Measurements from ENCODE around the gene JPH2. TPM values are rescaled to one million over a fixed set of nuclear protein-coding genes. Genes with fewer than 3 reads are reported as not detected.

The JPH2 gene
- total and polyA plus RNA-seq, 10 of the 15 experiments (the other 5 are each of a cell fraction or from before 2014, with no cell fraction given) = 0.16 TPM; not detected in 9

GRCh38 chr20:44183282-44183681 is 3.7 kb downstream of the JPH2 start:
- H3K36me3 ChIP-seq (ENCODE audit: control insufficient read depth in 2 of 2, insufficient read depth in 2 of 2, low read length in 1 of 2) = no peaks in the 10 kb centered on the region
- FAIRE-seq = no peak
- WGBS (ENCODE audit: insufficient coverage, insufficient replicate concordance, low lambda C conversion rate, missing lambda C conversion rate) = 54% methylated on average over 7 of the region's 7 CpGs
- H3K27ac ChIP-seq (ENCODE audit: control insufficient read depth, insufficient read depth) = no peak overlapping the region
- no peak overlapping the region for H3K4me3 ChIP-seq
- H3K9ac ChIP-seq (ENCODE audit: control insufficient read depth, insufficient read depth, low read length) = no peak overlapping the region
- no peak for ATAC-seq
- no peak overlapping the region for H3K4me2 ChIP-seq (ENCODE audit: control insufficient read depth, insufficient read depth)
- ChIA-PET POLR2A (no interaction called here), RAD21 (ENCODE audit: unreplicated experiment) (interaction anchor here (1.0 kb wide), 1 partner anchor 67 kb away, joined by 3 read pairs; no protein-coding TSS in a partner anchor), SMC1A (ENCODE audit: uncharacterized antibody, unreplicated experiment) (no interaction called here), CTCF (interaction anchor here (0.6 to 1.9 kb wide), 2 partner anchors 67 to 727 kb away, joined by 3 to 9 read pairs; no protein-coding TSS in a partner anchor)
- intact Hi-C loops (cut with micrococcal nuclease; ENCODE audit: unreplicated experiment) = no loop called here
- H4K20me1 ChIP-seq (ENCODE audit: control insufficient read depth, insufficient read depth) = no peaks in the 10 kb centered on the region
- H3K4me1 ChIP-seq (ENCODE audit: control insufficient read depth, insufficient read depth, low read length) = no peaks in the 10 kb centered on the region
- H2AFZ ChIP-seq (ENCODE audit: control insufficient read depth, low read depth, low read length) = no peak overlapping the region
- TF ChIP-seq TCF3 (IDR thresholded peaks at IDR 0.05; ENCODE audit: borderline replicate concordance, insufficient read depth, low read depth, low read length) = no peak
- no peak for DNase-seq (ENCODE audit: low read depth, low spot score)
- no peaks in the 10 kb centered on the region for H3K9me3 ChIP-seq (replicated peaks; ENCODE audit: control insufficient read depth, insufficient read depth, low read length)
- no peaks in the 10 kb centered on the region for H3K79me2 ChIP-seq (ENCODE audit: control insufficient read depth, insufficient read depth, low read length)
- in situ Hi-C loops (cut with MboI) = no loop called here
- H3K27me3 ChIP-seq (replicated peaks in 1 of 2; ENCODE audit: control insufficient read depth in 2 of 2, insufficient read depth in 2 of 2, low read length in 1 of 2) = peaks cover 4 to 12% of the 10 kb centered on the region in 2 experiments; a peak in 3 of 4 replicates
- no TSS peak for BruUV-seq (replicated peaks)

GRCh38 chr20:44182863-44183262 is 4.1 kb downstream of the JPH2 start:
- BruUV-seq (replicated peaks) = no TSS peak
- FAIRE-seq = no peak
- ChIA-PET RAD21 (ENCODE audit: unreplicated experiment) (no interaction called here), CTCF (no interaction called here), SMC1A (ENCODE audit: uncharacterized antibody, unreplicated experiment) (no interaction called here), POLR2A (no interaction called here)
- H4K20me1 ChIP-seq (ENCODE audit: control insufficient read depth, insufficient read depth) = no peaks in the 10 kb centered on the region
- no peak overlapping the region for H3K4me3 ChIP-seq
- H3K4me1 ChIP-seq (ENCODE audit: control insufficient read depth, insufficient read depth, low read length) = no peaks in the 10 kb centered on the region
- no peak for ATAC-seq
- intact Hi-C loops (cut with micrococcal nuclease; ENCODE audit: unreplicated experiment) = no loop called here
- H3K9ac ChIP-seq (ENCODE audit: control insufficient read depth, insufficient read depth, low read length) = no peak overlapping the region
- H3K4me2 ChIP-seq (ENCODE audit: control insufficient read depth, insufficient read depth) = no peak overlapping the region
- H3K36me3 ChIP-seq (ENCODE audit: control insufficient read depth in 2 of 2, insufficient read depth in 2 of 2, low read length in 1 of 2) = no peaks in the 10 kb centered on the region
- no peaks in the 10 kb centered on the region for H3K79me2 ChIP-seq (ENCODE audit: control insufficient read depth, insufficient read depth, low read length)
- H3K9me3 ChIP-seq (replicated peaks; ENCODE audit: control insufficient read depth, insufficient read depth, low read length) = no peaks in the 10 kb centered on the region
- H3K27me3 ChIP-seq (replicated peaks in 1 of 2; ENCODE audit: control insufficient read depth in 2 of 2, insufficient read depth in 2 of 2, low read length in 1 of 2) = peaks cover 4 to 12% of the 10 kb centered on the region in 2 experiments; a peak in 3 of 4 replicates
- no peak for DNase-seq (ENCODE audit: low read depth, low spot score)
- in situ Hi-C loops (cut with MboI) = no loop called here
- H3K27ac ChIP-seq (ENCODE audit: control insufficient read depth, insufficient read depth) = no peak overlapping the region
- no peak overlapping the region for H2AFZ ChIP-seq (ENCODE audit: control insufficient read depth, low read depth, low read length)
- WGBS (ENCODE audit: insufficient coverage, insufficient replicate concordance, low lambda C conversion rate, missing lambda C conversion rate) = 47% methylated on average over 3 of the region's 3 CpGs
- TF ChIP-seq STAT1 (conservative IDR thresholded peaks at IDR 0.05) (no peak), STAT3 (IDR thresholded peaks at IDR 0.05; ENCODE audit: low read depth, low read length) (no peak), NRF1 (conservative IDR thresholded peaks at IDR 0.05; ENCODE audit: low read depth, low read length) (no peak), BHLHE40 (IDR thresholded peaks at IDR 0.05; ENCODE audit: borderline replicate concordance in 1 of 2, low read depth in 2 of 2, low read length in 1 of 2) (no peak), RELB (IDR thresholded peaks at IDR 0.05; ENCODE audit: low read depth) (no peak), SUZ12 (IDR thresholded peaks at IDR 0.05; ENCODE audit: unreplicated experiment) (no peak), MEF2A (IDR thresholded peaks at IDR 0.05; ENCODE audit: insufficient read depth, low read depth, low read length) (no peak), EZH2 (IDR thresholded peaks at IDR 0.05; ENCODE audit: borderline replicate concordance, control insufficient read depth, low read depth, low read length) (no peak), ATF3 (IDR thresholded peaks at IDR 0.05; ENCODE audit: borderline replicate concordance, extremely low read depth, low read depth, low read length) (no peak), RBBP5 (conservative IDR thresholded peaks at IDR 0.05) (no peak), GATAD2B (conservative IDR thresholded peaks at IDR 0.05; ENCODE audit: low read depth) (no peak), ZBTB33 (IDR thresholded peaks at IDR 0.05) (no peak), MAX (IDR thresholded peaks at IDR 0.05; ENCODE audit: low read depth, low read length) (no peak)

All from GM12878 (cell line).